ENCODE measurements around the gene NOG. TPM values are rescaled to one million over a fixed set of nuclear protein-coding genes. Genes with fewer than 3 reads are reported as not detected.

NOG gene
- total and polyA plus RNA-seq, 2 experiments from 2014 or later: 0.39 to 0.66 TPM

DNA sequence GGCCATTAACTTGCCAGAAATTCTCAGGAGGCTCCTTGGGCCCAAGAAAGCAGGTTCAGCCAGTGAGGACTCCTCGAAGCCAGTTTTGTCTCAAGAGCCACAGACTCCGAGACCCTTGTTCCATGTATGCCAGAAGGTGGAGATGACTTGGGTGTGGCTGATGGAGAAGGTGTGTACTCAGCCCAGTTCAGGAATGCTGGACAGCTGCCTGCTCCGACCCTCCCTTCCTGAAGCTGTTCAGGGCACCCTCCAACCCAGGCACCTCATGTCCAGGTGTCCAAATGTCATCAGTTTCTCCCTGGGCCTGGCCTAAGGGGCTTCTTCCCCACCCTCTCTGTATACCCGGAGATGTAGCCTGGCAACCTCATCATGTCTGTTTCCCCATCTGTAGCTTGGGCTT is 40.2 kb downstream of the NOG start (continued):
- TF ChIP-seq ZNF462 (CRISPR knock-in tag; IDR thresholded peaks at IDR 0.05): no peak
- TF ChIP-seq, protein P1, sequence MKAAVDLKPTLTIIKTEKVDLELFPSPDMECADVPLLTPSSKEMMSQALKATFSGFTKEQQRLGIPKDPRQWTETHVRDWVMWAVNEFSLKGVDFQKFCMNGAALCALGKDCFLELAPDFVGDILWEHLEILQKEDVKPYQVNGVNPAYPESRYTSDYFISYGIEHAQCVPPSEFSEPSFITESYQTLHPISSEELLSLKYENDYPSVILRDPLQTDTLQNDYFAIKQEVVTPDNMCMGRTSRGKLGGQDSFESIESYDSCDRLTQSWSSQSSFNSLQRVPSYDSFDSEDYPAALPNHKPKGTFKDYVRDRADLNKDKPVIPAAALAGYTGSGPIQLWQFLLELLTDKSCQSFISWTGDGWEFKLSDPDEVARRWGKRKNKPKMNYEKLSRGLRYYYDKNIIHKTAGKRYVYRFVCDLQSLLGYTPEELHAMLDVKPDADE (IDR thresholded peaks at IDR 0.05): no peak
- TF ChIP-seq STAT1 (IDR thresholded peaks at IDR 0.05; ENCODE audit: unreplicated experiment): no peak

DNA sequence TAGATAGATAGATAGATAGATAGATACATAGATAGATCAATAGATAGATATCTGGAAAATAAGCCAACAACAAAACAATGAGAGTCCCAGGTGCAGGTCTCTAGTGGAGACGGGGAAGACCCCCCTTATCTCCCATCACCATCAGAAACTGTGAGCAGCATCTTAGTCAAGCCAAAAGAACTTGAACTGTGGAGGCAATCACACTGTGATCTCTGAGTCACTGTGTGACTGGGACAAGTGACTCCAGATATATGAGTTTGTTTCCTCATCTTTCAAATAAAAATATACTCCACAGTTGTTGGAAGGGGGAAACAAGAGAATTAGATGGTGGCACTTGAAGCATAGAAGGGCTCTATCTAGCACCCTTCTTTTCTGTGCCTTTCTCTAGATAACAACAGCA is 42.1 kb downstream of the NOG start:
- no peaks in the 10 kb centered on the region for H3K9me2 ChIP-seq (ENCODE audit: insufficient read depth)
- no peaks in the 10 kb centered on the region for H3K79me2 ChIP-seq (replicated peaks; ENCODE audit: insufficient read depth)
- no peaks in the 10 kb centered on the region for H3K36me3 ChIP-seq (ENCODE audit: insufficient read depth)
- H3K4me2 ChIP-seq: no peak overlapping the region
- H3K4me3 ChIP-seq: no peak overlapping the region
- no peaks in the 10 kb centered on the region for H3F3A ChIP-seq (replicated peaks; ENCODE audit: low read depth)
- H3K36me3 Mint-ChIP-seq (ENCODE audit: low read depth): no peaks in the 10 kb centered on the region
- H3K4me3 Mint-ChIP-seq: no peak overlapping the region
- no peaks in the 10 kb centered on the region for H3K9me3 Mint-ChIP-seq
- no peaks in the 10 kb centered on the region for H3K27me3 ChIP-seq (ENCODE audit: insufficient read depth)
- H4K20me1 ChIP-seq (replicated peaks; ENCODE audit: insufficient read depth): no peaks in the 10 kb centered on the region
- peaks cover 7% of the 10 kb centered on the region; the same call in 2 of the 3 replicates for H3K4me1 Mint-ChIP-seq
- no peak for DNase-seq (ENCODE audit: low spot score)
- no peak overlapping the region for H3K27ac ChIP-seq (ENCODE audit: low read depth)
- no peak overlapping the region for H3K27ac Mint-ChIP-seq
- H3K4me1 ChIP-seq (ENCODE audit: insufficient read depth): no peaks in the 10 kb centered on the region
- peaks cover 6% of the 10 kb centered on the region for H3K27me3 Mint-ChIP-seq (ENCODE audit: insufficient read depth, low read depth, poor library complexity)
- H2AFZ ChIP-seq: no peak overlapping the region
- no peak for ATAC-seq
- TF ChIP-seq JUNB (IDR thresholded peaks at IDR 0.05; ENCODE audit: unreplicated experiment) (no peak), ZNF462 (CRISPR knock-in tag; IDR thresholded peaks at IDR 0.05) (no peak), ZNF331 (CRISPR knock-in tag; IDR thresholded peaks at IDR 0.05; ENCODE audit: low read depth) (no peak), NANOG (IDR thresholded peaks at IDR 0.05; ENCODE audit: borderline replicate concordance) (no peak), STAT1 (IDR thresholded peaks at IDR 0.05; ENCODE audit: unreplicated experiment) (no peak)
- TF ChIP-seq, protein P1 (IDR thresholded peaks at IDR 0.05): no peak

Measured in GM23338 (cell line).